Endothelial cell (in vitro differentiated cells): ENCODE measurements around the gene NFKBIE. TPM values are rescaled to one million over a fixed set of nuclear protein-coding genes. Genes with fewer than 3 reads are reported as not detected.

Source experiments
- DNase-seq: peaks from one replicate; pipeline ENCODE4 v3.0.0; 2021; ENCODE audit warnings: low spot score
- H3K27ac Mint-ChIP-seq: one replicate; pipeline ENCODE4 v1.8.0; 2021; ENCODE audit warnings: mixed read lengths, inconsistent platforms; ENCODE audit not compliant: unreplicated experiment
- H3K27me3 Mint-ChIP-seq: one replicate; pipeline ENCODE4 v1.8.0; 2021; ENCODE audit warnings: mild to moderate bottlenecking, moderate library complexity, mixed read lengths, inconsistent platforms; ENCODE audit not compliant: unreplicated experiment
- H3K36me3 Mint-ChIP-seq: one replicate; pipeline ENCODE4 v1.8.0; 2021; ENCODE audit warnings: mild to moderate bottlenecking, low read depth, mixed read lengths, inconsistent platforms; ENCODE audit not compliant: unreplicated experiment
- H3K4me1 Mint-ChIP-seq: one replicate; pipeline ENCODE4 v1.8.0; 2021; ENCODE audit warnings: mild to moderate bottlenecking, mixed read lengths, inconsistent platforms; ENCODE audit not compliant: unreplicated experiment
- H3K4me3 Mint-ChIP-seq: one replicate; pipeline ENCODE4 v1.8.0; 2021; ENCODE audit warnings: mild to moderate bottlenecking, mixed read lengths, inconsistent platforms; ENCODE audit not compliant: unreplicated experiment
- H3K9me3 Mint-ChIP-seq: one replicate; pipeline ENCODE4 v1.8.0; 2021; ENCODE audit warnings: mixed read lengths, inconsistent platforms; ENCODE audit not compliant: unreplicated experiment
- CTCF ChIP-seq: fragments of 200-600 bp; sonication (generic); IDR thresholded peaks from one replicate; pipeline ENCODE4 v1.5.0; 2021; ENCODE audit warnings: antibody characterized with exemption; ENCODE audit not compliant: unreplicated experiment
- total RNA-seq: library from RNA; stranded (reverse); fragmentation: NEBNext Ultra II Directional; extraction: Animal tissue kit (Norgen Biotek cat#: 25700); gene quantifications from one replicate; pipeline ENCODE4 v1.2.1, GENCODE V29; 2021; ENCODE audit not compliant: unreplicated experiment

NFKBIE gene
- total RNA-seq, 1 donor from 2014 or later = 16.7 TPM

DNA sequence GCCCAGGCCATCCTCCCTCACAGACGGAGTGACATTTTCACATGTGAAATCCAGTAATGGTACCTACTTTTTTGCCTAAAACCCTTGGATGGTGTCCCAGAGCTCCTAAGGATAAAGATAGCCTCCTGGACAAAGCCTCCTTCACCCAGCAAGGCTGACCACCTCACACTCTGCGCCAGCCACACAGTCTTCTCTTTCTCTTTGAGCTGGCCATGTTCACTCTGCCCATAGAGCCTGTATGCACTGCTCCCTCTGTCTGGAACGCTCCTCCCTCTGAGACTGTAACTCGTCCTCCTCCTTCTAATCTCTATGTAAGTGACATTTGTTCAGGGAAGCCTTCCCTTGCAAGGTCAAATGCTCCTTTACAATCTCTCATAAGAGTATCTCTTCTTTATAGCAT lies 19.5 kb upstream of the NFKBIE start:
- H3K27me3 Mint-ChIP-seq = peaks cover 11% of the 10 kb centered on the region
- H3K9me3 Mint-ChIP-seq = no peaks in the 10 kb centered on the region
- DNase-seq = no peak
- no peak overlapping the region for H3K27ac Mint-ChIP-seq
- H3K36me3 Mint-ChIP-seq = peaks cover 4% of the 10 kb centered on the region
- H3K4me1 Mint-ChIP-seq = peaks cover 6% of the 10 kb centered on the region
- no peak for TF ChIP-seq CTCF
- H3K4me3 Mint-ChIP-seq = no peak overlapping the region

- H3K36me3 Mint-ChIP-seq = peaks cover 4% of the 10 kb centered on the region
- peaks cover 16% of the 10 kb centered on the region for H3K27me3 Mint-ChIP-seq
- no peak for TF ChIP-seq CTCF
- H3K9me3 Mint-ChIP-seq = no peaks in the 10 kb centered on the region
- H3K4me3 Mint-ChIP-seq = no peak overlapping the region
- no peak for DNase-seq
- H3K4me1 Mint-ChIP-seq = peaks cover 6% of the 10 kb centered on the region
- H3K27ac Mint-ChIP-seq = no peak overlapping the region
These were observed 18.8 kb upstream of the NFKBIE start for GRCh38 chr6:44284121-44284520.

- Mint-ChIP-seq H3K9me3 (no peaks in the 10 kb centered on the region), H3K27ac (no peak overlapping the region), H3K4me1 (peaks cover 1% of the 10 kb centered on the region), H3K4me3 (no peak overlapping the region), H3K27me3 (peaks cover 16% of the 10 kb centered on the region), H3K36me3 (no peaks in the 10 kb centered on the region)
- TF ChIP-seq CTCF = no peak
- no peak for DNase-seq
These were observed 13.7 kb upstream of the NFKBIE start for GRCh38 chr6:44278774-44279697.

- no peak overlapping the region for H3K27ac Mint-ChIP-seq
These were observed 13.0 kb upstream of the NFKBIE start for GRCh38 chr6:44278315-44278714.

More at GRCh38 chr6:44278315-44278714, 13.0 kb upstream of the NFKBIE start:
- H3K27me3 Mint-ChIP-seq = peaks cover 18% of the 10 kb centered on the region
- H3K36me3 Mint-ChIP-seq = no peaks in the 10 kb centered on the region
- no peaks in the 10 kb centered on the region for H3K4me1 Mint-ChIP-seq
- H3K4me3 Mint-ChIP-seq = no peak overlapping the region
- TF ChIP-seq CTCF = no peak
- DNase-seq = no peak
- H3K9me3 Mint-ChIP-seq = no peaks in the 10 kb centered on the region
